Measurements from ENCODE around the gene SCGB1D1. TPM values are rescaled to one million over a fixed set of nuclear protein-coding genes. Genes with fewer than 3 reads are reported as not detected.
A peak's percentile ranks its signal among the peaks of the same experiment; 100 is the strongest.

Gene SCGB1D1
- total RNA-seq, 1 donor from 2014 or later = not detected

- H3K36me3 Mint-ChIP-seq (ENCODE audit: low read depth) = no peaks in the 10 kb centered on the region
- no peaks in the 10 kb centered on the region for H3K9me3 Mint-ChIP-seq
- no peak for DNase-seq (ENCODE audit: low read depth, low spot score)
- peaks cover 53% of the 10 kb centered on the region for H3K27me3 Mint-ChIP-seq (ENCODE audit: low read depth)
- H3K4me1 Mint-ChIP-seq = peaks cover 5% of the 10 kb centered on the region
- no peak overlapping the region for H3K27ac Mint-ChIP-seq (ENCODE audit: unreplicated experiment)
- no peak overlapping the region for H3K4me3 Mint-ChIP-seq
- TF ChIP-seq CTCF (conservative IDR thresholded peaks at IDR 0.05) = no peak
Measured at GRCh38 chr11:62169448-62169847, 20.6 kb upstream of the SCGB1D1 start.

GRCh38 chr11:62169935-62170334, 20.1 kb upstream of the SCGB1D1 start:
- Mint-ChIP-seq H3K27ac (ENCODE audit: unreplicated experiment) (no peak overlapping the region), H3K9me3 (no peaks in the 10 kb centered on the region), H3K4me3 (no peak overlapping the region), H3K4me1 (peaks cover 5% of the 10 kb centered on the region), H3K36me3 (ENCODE audit: low read depth) (no peaks in the 10 kb centered on the region), H3K27me3 (ENCODE audit: low read depth) (peaks cover 56% of the 10 kb centered on the region)
- no peak for DNase-seq (ENCODE audit: low read depth, low spot score)
- no peak for TF ChIP-seq CTCF (conservative IDR thresholded peaks at IDR 0.05)

- Mint-ChIP-seq H3K4me3 (no peak overlapping the region), H3K27ac (ENCODE audit: unreplicated experiment) (peak overlapping the region; percentile 3)
Measured at GRCh38 chr11:62171261-62171723, 18.7 kb upstream of the SCGB1D1 start.

GRCh38 chr11:62172294-62172693, 17.7 kb upstream of the SCGB1D1 start:
- Mint-ChIP-seq H3K9me3 (no peaks in the 10 kb centered on the region), H3K4me3 (no peak overlapping the region), H3K4me1 (peaks cover 5% of the 10 kb centered on the region), H3K36me3 (ENCODE audit: low read depth) (no peaks in the 10 kb centered on the region), H3K27ac (ENCODE audit: unreplicated experiment) (peak overlapping the region; percentile 45), H3K27me3 (ENCODE audit: low read depth) (peaks cover 67% of the 10 kb centered on the region)
- no peak for TF ChIP-seq CTCF (conservative IDR thresholded peaks at IDR 0.05)
- DNase-seq (ENCODE audit: low read depth, low spot score) = no peak

More at GRCh38 chr11:62171261-62171723, 18.7 kb upstream of the SCGB1D1 start:
- peak; percentile 82 for TF ChIP-seq CTCF (conservative IDR thresholded peaks at IDR 0.05)
- Mint-ChIP-seq H3K27me3 (ENCODE audit: low read depth) (peaks cover 65% of the 10 kb centered on the region), H3K9me3 (no peaks in the 10 kb centered on the region), H3K36me3 (ENCODE audit: low read depth) (no peaks in the 10 kb centered on the region), H3K4me1 (peaks cover 5% of the 10 kb centered on the region)
- DNase-seq (ENCODE audit: low read depth, low spot score) = peak; percentile 85

DNA sequence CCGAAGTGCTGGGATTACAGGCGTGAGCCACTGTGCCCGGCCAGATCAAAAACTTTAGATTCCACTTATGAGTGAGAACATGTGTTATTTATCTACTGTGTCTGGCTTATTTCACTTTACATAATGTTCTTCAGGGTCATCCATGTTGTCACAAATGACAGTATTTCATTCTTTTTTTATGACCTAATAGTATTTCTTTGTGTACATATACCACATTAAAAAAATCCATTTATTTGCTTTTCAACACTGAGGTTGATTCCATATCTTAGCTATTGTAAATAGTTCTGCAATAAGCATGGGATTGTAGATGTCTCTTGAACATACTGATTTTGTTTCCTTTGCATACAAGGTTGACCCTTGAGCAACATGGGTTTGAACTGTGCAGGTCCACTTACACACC, 13.2 kb upstream of the SCGB1D1 start:
- no peaks in the 10 kb centered on the region for H3K36me3 Mint-ChIP-seq (ENCODE audit: low read depth)
- no peak for TF ChIP-seq CTCF (conservative IDR thresholded peaks at IDR 0.05)
- H3K27me3 Mint-ChIP-seq (ENCODE audit: low read depth) = peaks cover 58% of the 10 kb centered on the region

More for the DNA sequence above, 13.2 kb upstream of the SCGB1D1 start:
- DNase-seq (ENCODE audit: low read depth, low spot score) = no peak
- Mint-ChIP-seq H3K27ac (ENCODE audit: unreplicated experiment) (no peak overlapping the region), H3K4me1 (no peaks in the 10 kb centered on the region), H3K9me3 (no peaks in the 10 kb centered on the region), H3K4me3 (no peak overlapping the region)

Measured in neural crest cell (in vitro differentiated cells).